Measurements from ENCODE around the gene COQ10A.

Gene COQ10A

DNA sequence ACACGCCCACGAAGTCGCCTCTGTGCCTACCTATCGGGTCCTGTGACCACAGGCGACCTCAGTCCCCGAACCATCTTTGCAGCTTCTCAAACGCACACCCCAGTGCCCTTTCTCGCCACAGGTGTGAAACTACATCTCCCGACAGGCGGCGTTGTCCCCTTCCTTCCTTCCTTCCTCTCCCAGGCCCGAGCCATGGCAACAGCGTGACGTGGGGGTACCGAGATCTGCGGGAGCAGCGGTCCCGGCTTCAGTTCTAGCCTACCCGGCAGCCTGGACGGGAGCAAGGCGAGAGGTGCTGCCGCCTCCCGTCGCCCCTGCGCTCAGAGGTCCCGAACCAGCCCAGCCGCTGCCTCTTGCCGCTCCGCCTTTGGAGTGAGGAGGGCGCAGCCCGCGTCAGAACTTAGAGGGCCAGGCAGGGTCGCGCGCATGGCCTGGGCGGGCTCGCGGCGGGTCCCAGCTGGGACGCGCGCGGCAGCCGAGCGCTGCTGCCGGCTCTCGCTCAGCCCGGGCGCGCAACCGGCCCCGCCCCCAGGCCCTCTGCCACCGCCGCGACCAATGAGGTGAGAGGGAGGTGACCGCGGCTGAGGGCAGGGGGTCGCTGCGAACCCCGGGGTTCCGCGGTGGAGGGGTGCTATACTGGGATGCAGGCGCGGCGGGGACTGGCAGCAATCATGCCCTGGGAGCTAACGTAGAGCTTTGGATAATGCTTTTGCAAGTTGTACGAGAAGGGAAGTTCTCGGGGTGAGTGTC is at the start of gene COQ10A:
TSS of gene COQ10A (plus strand) at position 250 of the 750 bp plus-strand sequence. CDS start at position 427, 177 bp downstream.
- peak; percentile 75 for DNase-seq (ENCODE audit: low read depth)

DNA sequence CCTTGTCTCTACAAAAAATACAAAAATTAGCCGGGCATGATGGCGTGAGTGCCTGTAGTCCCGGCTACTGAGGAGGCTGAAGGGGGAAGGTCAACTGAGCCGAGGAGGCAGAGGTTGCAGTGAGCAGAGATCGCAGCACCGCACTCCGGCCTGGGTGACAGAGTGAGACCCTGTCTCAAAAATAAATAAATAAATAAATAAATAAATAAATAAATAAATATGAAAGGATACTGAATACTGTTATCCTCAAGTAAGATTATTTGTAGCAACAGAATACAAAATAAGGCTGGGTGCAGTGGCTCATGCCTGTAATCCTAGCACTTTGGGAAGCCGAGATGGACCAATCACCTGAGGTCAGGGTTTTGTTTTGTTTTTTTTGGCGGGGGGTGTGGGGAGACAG is 46.9 kb upstream of the COQ10A start:
- DNase-seq (ENCODE audit: low read depth): no peak

DNA sequence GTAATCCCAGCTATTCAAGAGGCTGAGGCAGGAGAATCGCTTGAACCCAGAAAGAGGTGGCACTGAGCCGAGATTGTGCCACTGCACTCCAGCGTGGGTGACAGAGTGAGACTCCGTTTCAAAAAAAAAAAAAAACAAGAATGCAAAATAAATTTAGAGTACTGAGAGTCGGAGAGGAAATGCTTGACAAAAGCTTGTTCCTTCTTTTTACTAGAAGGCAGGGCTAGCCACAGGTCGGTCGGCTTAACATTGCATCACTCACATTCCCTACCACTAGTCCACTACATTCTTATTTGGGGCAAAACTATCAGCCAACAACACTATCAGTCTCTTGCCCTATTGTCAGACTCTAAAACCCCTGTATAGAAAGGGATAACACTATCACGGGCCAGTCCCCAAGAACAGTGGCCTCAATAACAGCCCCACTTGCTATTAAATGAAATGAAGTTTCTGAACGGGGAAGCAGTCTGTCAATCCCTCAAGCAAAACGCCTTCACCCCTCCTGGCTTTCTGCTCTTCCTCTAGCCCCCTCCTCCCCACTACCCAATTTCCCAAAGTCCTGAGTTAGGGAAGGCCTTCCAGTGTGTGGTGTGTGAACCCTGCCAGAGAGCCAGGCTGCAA is 46.0 kb upstream of the COQ10A start:
- DNase-seq (ENCODE audit: low read depth): no peak

DNA sequence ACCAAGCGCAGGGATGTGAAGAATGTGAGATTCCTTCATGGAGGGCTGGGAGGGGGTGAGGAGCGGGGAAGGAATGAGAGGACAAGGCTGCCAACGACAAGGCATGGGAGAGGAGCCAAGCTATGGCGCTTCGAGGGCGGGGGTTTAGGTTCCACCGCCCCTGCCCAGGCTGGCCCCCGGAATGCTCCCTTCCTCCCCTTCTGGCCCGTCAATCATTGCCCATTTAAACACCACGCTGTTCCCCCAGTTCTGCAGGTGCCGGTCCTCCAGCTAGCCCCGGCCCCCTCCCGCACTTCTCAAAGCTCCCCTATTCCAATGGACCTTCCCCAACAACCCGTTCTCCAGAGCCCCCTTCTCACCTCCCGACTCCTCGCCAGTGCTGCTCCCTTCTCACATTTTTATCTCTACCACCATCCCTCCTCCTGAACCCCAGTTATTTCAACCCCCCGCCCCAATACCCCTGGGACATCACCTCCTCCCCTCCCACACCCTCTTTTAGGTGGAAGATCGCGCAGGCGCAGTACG is 45.4 kb upstream of the COQ10A start:
- DNase-seq (ENCODE audit: low read depth): no peak

DNA sequence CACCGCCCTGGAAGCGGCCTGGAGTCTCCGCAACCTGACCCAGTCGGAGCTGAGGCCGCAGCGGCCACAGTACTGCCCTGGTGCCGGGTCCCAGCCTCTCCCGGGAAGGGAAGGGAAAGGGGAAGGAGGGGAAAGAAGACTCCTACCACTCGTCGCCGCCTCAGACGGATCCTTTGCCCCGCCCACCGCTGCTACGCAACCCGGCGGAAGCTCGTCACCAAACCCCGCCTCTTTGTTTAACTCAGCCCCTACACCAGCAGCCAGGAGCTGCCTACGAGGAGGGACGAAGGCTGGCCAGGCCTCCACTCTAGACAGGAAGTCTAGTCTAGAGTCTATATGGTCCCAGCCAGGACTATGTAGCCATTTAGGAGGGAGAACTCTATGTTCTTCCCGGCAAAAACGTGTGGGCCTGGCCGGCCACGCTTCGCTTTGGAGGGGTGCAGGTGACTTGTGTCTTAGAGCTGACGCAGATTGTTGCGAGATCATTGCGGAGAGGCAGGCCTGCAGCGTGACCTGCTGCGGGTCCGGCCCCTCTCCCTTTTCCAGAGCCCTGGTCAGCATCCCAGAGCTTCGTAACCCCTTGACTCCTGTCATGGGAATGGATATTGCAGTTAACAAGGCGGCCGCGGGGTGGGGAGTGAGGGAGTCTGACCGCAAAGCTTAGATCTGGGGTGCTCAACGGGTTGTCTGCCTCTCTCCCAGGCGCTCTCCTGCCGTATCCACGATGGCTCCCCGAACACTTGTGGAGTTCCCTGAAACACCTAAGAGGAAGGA is 44.8 kb upstream of the COQ10A start, which contains the start of gene RNF41:
TSS of gene RNF41 (minus strand) at position 166 of the 774 bp plus-strand sequence. CDS start 7,875 bp downstream, outside the sequence.
- DNase-seq (ENCODE audit: low read depth): peak; percentile 87

DNA sequence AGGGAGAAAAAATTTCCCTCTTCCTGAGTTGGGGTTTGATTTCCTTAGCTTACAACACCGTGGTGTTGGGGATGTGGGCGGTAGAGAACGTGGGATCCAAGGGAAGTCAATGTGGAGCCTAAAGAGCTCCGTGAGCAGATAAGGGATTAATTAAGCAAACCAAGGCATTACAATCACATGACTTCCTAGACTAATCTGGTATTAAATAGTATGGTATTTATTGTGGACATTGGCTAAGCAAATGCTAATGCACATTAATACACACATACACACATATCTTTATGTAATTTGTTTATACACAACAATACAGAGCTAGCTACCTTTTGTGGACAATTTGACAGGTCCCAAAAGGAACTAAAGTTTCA is 44.2 kb upstream of the COQ10A start:
- no peak for DNase-seq (ENCODE audit: low read depth)

DNA sequence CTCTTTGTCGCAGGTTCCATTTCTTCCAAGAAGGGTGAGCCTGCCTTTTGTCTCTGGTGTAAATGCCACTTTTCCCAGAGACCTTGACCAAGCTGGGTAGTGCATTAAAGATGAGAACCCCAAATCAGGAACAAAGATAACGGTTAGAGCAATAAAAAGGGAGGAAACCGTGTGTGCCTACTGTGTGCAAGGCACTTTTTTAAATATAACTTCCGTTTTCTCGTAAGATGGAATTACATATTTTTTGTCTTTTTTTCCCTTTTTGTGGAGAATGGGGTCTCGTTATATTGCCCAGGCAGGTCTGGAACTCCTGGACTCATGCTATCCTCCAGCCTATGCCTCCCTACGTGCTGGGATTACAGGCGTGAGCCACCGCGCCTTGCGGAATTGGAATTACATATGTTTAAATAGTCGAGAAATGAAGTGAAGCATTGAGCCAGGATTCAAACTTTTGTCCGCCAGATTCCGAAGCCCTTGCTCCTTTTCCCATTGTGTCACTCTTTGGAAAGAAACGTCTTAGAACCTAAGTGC is 43.1 kb upstream of the COQ10A start:
- DNase-seq (ENCODE audit: low read depth): no peak

DNA sequence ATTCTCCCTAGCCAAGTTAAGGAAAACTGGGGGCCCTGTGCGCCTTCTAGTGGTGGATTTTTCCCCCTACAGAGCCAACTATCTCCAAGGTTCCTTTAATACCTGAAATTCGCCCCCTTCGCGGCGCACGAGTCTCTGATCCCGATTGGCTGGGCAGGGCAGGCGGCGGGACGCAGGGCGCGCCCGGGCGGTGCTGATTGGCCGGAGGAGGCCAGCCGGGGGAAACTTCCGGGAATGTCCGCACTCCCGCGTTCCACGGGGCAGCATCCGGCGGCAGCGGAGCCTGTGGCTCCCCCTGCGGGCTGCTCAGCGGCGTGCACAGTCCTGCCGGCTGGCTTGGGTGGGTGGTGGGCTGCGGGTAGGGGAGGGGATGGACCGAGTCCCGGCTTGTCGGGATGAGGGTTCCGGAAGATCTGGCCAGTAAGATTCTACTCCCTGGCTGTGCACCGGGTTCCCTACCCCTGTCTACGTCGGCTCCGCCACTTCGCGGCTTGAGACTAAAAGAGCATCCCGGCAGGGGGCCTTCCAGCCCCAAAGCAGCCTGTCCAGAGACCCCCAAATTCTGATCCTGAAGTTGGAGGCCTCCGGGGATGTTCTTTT is 42.5 kb upstream of the COQ10A start, which contains the start of gene NABP2:
TSS of gene NABP2 (plus strand) at position 241 of the 600 bp plus-strand sequence. CDS start 515 bp downstream, outside the sequence.
- peak; percentile 87 for DNase-seq (ENCODE audit: low read depth)

DNA sequence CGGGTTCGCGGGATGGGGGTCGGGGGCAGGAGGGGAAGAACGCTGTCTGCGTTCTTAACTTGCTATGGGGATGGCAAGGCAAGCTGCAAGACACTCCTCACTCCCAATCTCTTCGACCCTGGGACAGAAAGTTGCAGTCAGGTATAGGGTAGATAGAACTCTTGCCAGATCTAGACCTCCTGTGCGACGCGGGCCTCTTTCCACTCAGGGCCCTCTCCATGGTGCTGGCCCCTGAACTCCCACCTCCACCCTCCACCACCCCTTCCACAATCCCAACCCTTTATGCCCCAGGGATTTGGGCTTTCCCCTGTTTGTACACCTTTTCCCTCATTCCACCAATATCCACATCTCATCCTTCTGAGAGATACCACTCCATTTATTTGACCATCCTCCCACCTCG is 41.8 kb upstream of the COQ10A start:
- DNase-seq (ENCODE audit: low read depth): no peak

DNA sequence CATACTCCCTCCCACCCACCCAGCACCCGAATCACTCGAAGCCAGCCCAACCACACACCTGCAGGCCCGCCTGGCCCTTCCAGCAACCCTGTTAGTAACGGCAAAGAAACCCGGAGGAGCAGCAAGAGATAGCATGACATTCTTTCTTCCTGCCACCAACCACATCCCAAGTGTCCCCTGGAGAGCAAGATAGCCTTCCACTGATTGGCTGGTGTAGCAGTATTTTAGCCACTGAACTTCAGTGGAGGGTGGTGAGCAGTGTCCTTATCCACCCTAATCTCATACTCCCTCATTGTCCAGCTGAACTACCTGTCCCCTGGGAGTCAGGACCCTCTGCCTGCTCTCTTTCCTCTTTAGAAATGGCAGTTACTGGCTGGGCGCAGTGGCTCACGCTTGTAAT is 37.7 kb upstream of the COQ10A start:
- no peak for DNase-seq (ENCODE audit: low read depth)

DNA sequence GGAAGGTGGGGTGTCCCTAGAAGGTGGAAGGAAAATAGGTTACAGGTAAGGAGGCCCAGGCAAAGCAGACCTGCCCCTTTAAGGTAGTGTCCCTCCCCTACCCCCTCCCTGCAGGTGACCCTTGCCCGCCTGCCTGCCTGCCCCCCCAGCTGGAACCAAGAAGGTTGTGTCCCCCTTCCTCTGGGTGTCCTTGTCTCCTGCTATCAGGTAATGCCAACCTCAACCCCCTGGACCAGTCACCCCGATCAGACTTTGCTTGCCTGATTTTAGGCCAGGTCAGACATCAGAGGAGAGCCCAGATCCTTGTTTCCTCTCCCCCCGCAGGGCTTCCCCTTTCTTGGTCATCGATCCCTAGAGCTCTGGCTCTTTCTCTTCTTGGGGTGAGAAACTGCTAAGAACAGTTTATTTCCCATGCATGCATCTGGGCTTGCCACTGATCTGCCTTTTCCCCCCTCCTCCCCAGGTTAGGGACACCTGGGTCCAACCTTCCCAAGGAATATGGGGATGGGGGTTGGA is 36.8 kb upstream of the COQ10A start, which contains the start of gene SLC39A5:
TSS of gene SLC39A5 (plus strand) at position 136 of the 516 bp plus-strand sequence. CDS start 1,224 bp downstream, outside the sequence.
- no peak for DNase-seq (ENCODE audit: low read depth)

DNA sequence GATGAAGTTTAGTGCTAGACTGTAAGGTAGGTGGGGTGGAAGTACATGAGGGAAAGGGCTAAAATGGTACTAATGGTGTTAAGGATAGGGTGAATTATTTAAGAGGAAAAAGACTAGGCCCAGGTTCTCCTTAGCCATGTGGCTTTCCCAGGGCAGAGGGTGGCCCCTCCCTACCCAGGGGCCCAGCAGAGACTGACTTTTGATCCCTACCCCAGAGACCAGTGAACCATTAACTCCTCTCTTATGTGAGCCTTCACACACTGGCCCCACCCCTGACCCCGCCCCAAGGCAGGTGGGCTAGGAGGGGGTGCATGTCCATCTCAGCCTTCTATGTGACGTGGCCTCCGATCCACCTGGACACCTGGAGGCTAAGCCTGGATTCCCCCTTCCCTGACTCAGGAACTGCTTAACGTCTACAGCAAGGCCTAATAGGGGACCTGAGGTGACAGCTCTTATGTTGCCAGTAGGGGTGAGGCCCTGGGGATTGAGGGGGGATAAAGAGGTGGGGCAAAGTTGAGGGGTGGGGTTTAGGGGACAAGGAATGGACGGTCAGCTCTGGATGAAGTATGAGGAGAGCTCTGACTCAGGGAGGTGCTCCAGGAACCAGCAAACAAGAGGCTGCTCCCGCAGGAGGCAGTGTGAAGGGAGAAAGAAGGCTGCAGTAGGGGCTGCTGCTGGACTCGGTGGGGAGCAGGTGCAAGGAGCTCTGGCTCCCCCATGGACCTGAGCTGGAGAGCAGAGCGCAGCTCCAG is 36.1 kb upstream of the COQ10A start:
- no peak for DNase-seq (ENCODE audit: low read depth)

DNA sequence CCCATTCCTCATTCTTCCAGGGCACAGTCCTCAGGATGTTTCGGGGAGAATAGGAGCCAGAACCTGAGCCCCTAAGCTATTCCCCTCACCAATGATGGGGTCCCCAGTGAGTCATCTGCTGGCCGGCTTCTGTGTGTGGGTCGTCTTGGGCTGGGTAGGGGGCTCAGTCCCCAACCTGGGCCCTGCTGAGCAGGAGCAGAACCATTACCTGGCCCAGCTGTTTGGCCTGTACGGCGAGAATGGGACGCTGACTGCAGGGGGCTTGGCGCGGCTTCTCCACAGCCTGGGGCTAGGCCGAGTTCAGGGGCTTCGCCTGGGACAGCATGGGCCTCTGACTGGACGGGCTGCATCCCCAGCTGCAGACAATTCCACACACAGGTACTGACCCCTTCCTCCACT is 35.6 kb upstream of the COQ10A start:
- no peak for DNase-seq (ENCODE audit: low read depth)

DNA sequence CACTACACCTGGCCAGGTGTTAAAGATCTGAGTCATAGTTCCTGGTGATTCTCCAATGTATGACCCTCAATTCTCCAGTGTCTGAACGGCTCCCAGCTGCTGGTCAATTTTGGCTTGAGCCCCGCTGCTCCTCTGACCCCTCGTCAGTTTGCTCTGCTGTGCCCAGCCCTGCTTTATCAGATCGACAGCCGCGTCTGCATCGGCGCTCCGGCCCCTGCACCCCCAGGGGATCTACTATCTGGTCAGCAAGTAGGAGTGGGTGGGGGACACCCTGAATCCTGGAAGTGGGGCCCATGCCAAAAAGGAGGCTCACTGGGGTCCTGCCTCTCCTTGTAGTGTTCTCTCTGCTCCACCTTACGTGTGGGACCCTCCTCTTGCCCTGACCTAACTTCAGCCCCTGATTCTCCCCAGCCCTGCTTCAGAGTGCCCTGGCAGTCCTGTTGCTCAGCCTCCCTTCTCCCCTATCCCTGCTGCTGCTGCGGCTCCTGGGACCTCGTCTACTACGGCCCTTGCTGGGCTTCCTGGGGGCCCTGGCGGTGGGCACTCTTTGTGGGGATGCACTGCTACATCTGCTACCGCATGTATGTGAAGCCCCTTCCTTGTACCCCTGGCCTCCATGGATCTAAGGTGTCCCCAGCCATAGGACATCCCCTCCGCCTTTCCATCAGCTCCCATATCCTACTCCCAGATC is 31.9 kb upstream of the COQ10A start:
- no peak for DNase-seq (ENCODE audit: low read depth)

DNA sequence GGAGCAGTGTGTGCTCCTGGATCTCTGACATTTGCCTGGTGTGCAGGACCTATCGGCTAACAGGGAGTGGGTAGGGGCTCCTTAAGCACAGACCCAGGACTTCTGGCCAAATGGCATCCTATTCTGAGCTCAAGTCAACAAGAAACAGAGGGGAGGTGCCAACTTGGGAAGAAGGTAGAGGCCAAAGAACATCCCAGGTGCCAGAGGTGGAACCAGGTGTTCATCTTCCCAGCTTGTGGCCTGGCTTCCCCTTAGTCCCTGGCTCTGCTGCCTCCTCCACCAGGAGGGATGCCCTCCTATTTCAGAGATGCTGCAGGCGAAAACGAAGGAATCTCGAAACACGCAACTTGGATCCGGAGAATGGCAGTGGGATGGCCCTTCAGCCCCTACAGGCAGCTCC is 30.7 kb upstream of the COQ10A start:
- no peak for DNase-seq (ENCODE audit: low read depth)

DNA sequence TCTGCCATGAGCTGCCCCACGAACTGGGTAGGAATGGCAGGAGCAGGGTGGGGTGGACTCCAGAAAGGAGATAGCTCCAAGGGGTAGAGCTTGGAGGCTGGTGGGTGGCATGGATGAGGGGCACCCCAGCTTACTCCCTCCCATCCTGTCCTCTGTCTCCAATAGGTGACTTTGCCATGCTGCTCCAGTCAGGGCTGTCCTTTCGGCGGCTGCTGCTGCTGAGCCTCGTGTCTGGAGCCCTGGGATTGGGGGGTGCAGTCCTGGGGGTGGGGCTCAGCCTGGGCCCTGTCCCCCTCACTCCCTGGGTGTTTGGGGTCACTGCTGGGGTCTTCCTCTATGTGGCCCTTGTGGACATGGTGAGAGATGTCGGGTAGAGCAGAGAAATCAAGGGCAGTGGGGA is 29.8 kb upstream of the COQ10A start:
- no peak for DNase-seq (ENCODE audit: low read depth)

DNA sequence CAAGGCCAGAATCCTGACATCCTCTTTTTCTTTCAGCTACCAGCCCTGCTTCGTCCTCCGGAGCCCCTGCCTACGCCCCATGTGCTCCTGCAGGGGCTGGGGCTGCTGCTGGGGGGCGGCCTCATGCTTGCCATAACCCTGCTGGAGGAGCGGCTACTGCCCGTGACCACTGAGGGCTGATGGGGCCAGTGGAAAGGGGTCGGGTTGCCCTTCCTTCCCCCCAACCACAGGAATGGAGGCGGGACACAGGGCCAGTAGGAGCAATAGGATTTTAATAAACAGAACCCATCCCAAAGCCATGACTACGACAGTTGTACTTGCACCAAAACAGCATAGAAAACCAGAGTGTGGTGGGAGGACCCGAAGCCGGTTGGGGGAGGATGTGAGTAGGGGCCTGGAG is 29.2 kb upstream of the COQ10A start:
- no peak for DNase-seq (ENCODE audit: low read depth)

DNA sequence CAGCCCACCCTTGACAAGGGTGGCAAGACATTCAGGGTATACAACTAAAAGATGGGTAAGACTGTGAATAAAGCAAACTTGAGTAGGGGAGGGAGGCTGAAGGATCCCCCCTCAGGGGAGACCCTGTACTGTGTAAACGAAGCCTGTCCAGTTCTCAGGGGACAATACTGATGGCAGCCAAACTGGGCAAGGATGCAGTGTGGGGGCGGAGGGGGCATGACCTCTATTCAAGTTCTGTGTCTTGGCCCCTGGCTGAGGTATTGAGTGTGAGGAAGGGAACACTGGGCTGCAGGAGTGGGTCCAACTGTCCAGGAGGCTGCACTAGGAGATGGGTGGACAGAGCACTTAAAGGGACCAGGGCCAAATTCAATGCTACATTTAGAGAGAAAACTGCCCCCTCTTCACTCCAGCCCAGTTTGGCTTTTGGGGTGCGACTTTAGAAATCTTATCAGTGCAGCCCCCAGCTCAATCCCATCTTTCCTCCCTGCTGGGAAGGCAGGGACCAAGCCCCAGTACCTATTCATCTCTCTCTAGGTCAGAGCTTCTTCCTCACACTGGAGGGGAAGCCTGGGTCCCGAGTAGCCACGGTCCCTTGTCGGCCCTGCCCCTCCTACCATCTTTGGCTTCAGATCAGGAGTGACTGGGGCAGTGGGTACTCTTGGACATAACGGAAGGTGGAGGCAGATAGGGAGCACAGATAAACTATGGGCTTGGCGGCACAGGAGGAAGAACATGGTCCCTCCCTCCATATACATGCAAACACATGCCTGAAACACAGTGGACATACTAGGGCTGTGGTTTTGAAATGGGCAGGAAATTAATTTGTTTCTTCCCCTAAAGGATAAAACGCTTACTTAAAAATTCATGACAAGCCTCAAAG is 25.1 kb upstream of the COQ10A start:
- no peak for DNase-seq (ENCODE audit: low read depth)

DNA sequence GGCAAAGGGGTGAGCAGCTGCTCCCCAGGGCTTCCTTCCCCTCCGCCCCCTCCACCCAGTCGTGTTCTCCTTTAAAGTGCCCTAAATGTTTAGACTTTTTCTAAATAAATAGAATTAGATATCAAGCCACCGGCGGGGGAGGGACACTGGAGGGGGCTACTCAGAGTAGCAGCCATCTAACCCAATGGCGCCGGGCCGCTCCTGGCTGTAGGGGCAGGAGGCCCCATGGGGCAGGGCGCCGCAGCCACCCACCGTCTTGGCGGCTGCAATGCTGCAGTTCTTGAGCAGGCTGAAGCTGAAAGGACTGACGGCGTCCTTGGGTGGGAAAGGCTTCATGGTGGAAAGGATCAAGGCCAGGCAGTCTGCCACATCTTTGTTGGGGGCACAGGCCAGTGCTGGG is 23.8 kb upstream of the COQ10A start:
- DNase-seq (ENCODE audit: low read depth): no peak
